ENCODE data around the gene ATG4A. TPM values are rescaled to one million over a fixed set of nuclear protein-coding genes. Genes with fewer than 3 reads are reported as not detected.

ATG4A gene
- total and polyA plus RNA-seq, 2 experiments from 2014 or later = 13.5 to 18.0 TPM

DNA sequence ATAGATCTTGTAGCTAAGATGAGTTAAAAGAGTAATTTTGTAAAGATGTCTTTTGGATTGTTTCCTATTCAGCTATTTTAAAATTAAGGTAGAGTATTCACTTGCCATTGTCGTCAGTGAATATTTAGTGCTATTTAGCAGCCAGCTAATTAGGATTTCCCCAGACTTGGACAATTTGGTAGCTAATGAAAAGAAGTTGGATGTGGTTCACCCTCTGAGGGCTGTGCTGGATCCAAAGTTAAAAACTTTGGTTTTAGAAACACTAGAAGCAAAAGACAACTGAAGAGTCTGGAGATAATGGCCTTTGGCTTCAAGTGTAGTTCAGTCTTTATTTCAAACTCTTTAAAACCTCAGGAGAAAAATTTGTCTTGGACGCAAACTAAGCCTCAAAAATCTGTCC is 41.3 kb downstream of the ATG4A start:
- WGBS (ENCODE audit: low lambda C conversion rate, missing lambda C conversion rate) = 87% methylated on average over 2 of the region's 2 CpGs
- Histone ChIP-seq H3K36me3 (replicated peaks; ENCODE audit: insufficient read depth, low read depth) (no peaks in the 10 kb centered on the region), H3K4me3 (no peak overlapping the region), H3K4me2 (no peak overlapping the region), H3K9me3 (ENCODE audit: low read depth) (no peaks in the 10 kb centered on the region), H4K20me1 (ENCODE audit: insufficient read depth, poor library complexity, severe bottlenecking) (no peaks in the 10 kb centered on the region), H3K79me2 (no peaks in the 10 kb centered on the region), H2AFZ (no peak overlapping the region), H3K4me1 (ENCODE audit: insufficient read depth) (no peaks in the 10 kb centered on the region), H3K27me3 (no peaks in the 10 kb centered on the region), H3K9me2 (replicated peaks; ENCODE audit: insufficient read depth) (no peaks in the 10 kb centered on the region), H3K27ac (no peak overlapping the region)
- DNase-seq (ENCODE audit: low spot score) = no peak
- TF ChIP-seq, protein P1, sequence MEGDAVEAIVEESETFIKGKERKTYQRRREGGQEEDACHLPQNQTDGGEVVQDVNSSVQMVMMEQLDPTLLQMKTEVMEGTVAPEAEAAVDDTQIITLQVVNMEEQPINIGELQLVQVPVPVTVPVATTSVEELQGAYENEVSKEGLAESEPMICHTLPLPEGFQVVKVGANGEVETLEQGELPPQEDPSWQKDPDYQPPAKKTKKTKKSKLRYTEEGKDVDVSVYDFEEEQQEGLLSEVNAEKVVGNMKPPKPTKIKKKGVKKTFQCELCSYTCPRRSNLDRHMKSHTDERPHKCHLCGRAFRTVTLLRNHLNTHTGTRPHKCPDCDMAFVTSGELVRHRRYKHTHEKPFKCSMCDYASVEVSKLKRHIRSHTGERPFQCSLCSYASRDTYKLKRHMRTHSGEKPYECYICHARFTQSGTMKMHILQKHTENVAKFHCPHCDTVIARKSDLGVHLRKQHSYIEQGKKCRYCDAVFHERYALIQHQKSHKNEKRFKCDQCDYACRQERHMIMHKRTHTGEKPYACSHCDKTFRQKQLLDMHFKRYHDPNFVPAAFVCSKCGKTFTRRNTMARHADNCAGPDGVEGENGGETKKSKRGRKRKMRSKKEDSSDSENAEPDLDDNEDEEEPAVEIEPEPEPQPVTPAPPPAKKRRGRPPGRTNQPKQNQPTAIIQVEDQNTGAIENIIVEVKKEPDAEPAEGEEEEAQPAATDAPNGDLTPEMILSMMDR (IDR thresholded peaks at IDR 0.05; ENCODE audit: poor library complexity) = no peak
- TF ChIP-seq EZH2 (IDR thresholded peaks at IDR 0.05; ENCODE audit: borderline replicate concordance) (no peak), EZH2phosphoT487 (IDR thresholded peaks at IDR 0.05; ENCODE audit: low read depth, severe bottlenecking, unreplicated experiment) (no peak)

DNA sequence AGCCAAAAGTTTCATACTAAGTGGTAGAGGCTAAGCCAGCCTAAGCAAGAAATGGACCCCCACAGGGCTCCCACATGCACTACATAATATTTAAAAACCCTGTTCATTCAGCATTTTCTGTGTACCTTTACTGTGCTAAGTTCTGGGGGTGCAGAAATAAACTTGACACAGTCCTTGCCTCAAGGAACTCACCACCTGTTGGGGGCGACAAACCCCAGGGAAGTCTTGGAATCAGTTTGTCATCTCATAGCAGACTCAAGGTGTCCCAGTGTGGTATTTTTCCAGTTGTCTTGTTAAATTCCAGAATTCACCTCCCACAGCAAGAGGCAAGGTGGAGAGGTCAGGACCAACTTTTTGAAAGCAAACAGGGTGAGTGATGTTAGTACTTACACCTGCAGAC is 43.1 kb downstream of the ATG4A start:
- Histone ChIP-seq H2AFZ (no peak overlapping the region), H3K36me3 (replicated peaks; ENCODE audit: insufficient read depth, low read depth) (no peaks in the 10 kb centered on the region), H3K4me3 (no peak overlapping the region), H3K4me1 (ENCODE audit: insufficient read depth) (no peaks in the 10 kb centered on the region), H4K20me1 (ENCODE audit: insufficient read depth, poor library complexity, severe bottlenecking) (no peaks in the 10 kb centered on the region), H3K9me2 (replicated peaks; ENCODE audit: insufficient read depth) (no peaks in the 10 kb centered on the region), H3K4me2 (no peak overlapping the region), H3K27me3 (no peaks in the 10 kb centered on the region), H3K27ac (no peak overlapping the region), H3K9me3 (ENCODE audit: low read depth) (no peaks in the 10 kb centered on the region), H3K79me2 (no peaks in the 10 kb centered on the region)
- 56% methylated on average over 1 of the region's 1 CpG for WGBS (ENCODE audit: low lambda C conversion rate, missing lambda C conversion rate)
- TF ChIP-seq, protein P1 (IDR thresholded peaks at IDR 0.05; ENCODE audit: poor library complexity) = no peak
- TF ChIP-seq EZH2phosphoT487 (IDR thresholded peaks at IDR 0.05; ENCODE audit: low read depth, severe bottlenecking, unreplicated experiment) (no peak), EZH2 (IDR thresholded peaks at IDR 0.05; ENCODE audit: borderline replicate concordance) (no peak)
- DNase-seq (ENCODE audit: low spot score) = no peak

DNA sequence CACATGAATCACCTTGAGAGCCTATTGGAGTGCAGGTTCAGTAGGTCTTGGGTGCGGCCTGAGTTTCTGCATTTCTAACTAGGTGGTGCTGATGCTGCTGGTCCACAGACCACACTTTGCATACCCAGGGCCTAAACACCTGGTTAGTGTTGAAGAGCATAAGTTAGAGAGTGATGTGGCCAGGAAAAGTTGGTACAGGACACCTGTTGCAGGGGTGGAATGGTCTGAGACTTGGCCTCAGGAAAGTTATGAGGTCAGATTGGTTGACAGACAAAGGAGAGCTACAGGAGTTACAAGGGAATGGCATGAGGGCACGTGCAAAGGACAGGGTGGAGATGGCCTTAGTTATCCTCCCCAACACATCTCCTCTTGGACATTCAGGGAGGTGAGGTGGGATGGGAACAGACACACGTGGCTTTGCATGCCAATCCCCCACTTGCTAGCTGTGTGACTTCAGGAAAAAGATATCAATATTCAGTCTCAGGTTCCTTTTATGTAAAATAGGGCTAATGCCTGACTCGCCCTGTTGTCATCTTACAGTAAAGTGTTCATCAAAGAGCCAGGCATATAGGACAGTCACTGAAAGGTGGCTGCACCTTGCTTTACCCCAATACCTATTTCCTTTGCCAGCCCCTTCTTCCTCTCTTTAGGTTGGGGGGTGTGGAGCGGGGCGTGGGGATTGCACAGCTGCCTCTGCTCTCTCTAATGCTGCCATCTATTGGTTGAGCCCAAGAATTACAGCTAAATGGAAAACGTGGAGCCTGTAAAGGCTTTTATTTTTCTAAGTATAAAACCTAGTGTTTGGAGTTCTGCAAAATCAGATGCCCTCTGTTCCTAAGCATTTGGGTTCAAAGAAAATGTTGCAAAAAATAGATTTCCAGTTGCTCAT is 47.5 kb downstream of the ATG4A start:
- Histone ChIP-seq H3K4me1 (ENCODE audit: insufficient read depth) (no peaks in the 10 kb centered on the region), H3K9me2 (replicated peaks; ENCODE audit: insufficient read depth) (no peaks in the 10 kb centered on the region), H3K27me3 (no peaks in the 10 kb centered on the region), H3K9me3 (ENCODE audit: low read depth) (no peaks in the 10 kb centered on the region), H3K4me2 (no peak overlapping the region), H4K20me1 (ENCODE audit: insufficient read depth, poor library complexity, severe bottlenecking) (no peaks in the 10 kb centered on the region), H3K27ac (no peak overlapping the region), H3K79me2 (no peaks in the 10 kb centered on the region), H3K36me3 (replicated peaks; ENCODE audit: insufficient read depth, low read depth) (no peaks in the 10 kb centered on the region), H3K4me3 (no peak overlapping the region), H2AFZ (no peak overlapping the region)
- WGBS (ENCODE audit: low lambda C conversion rate, missing lambda C conversion rate) = 66% methylated on average over 7 of the region's 7 CpGs
- TF ChIP-seq EZH2phosphoT487 (IDR thresholded peaks at IDR 0.05; ENCODE audit: low read depth, severe bottlenecking, unreplicated experiment) (no peak), EZH2 (IDR thresholded peaks at IDR 0.05; ENCODE audit: borderline replicate concordance) (no peak)
- TF ChIP-seq, protein P1 (IDR thresholded peaks at IDR 0.05; ENCODE audit: poor library complexity) = peak; percentile 18
- DNase-seq (ENCODE audit: low spot score) = no peak
